Measurements from ENCODE around the gene TPPP3.

Gene TPPP3

GRCh38 chr16:67403976-67404555 lies 10.8 kb upstream of the TPPP3 start:
- DNase-seq (ENCODE audit: low read depth): no peak

- no peak for DNase-seq (ENCODE audit: low read depth)
These were observed 7.6 kb upstream of the TPPP3 start for GRCh38 chr16:67400901-67401300.

- DNase-seq (ENCODE audit: low read depth): no peak
These were observed 6.7 kb upstream of the TPPP3 start for GRCh38 chr16:67399749-67400704.

GRCh38 chr16:67399218-67399733 lies 6.0 kb upstream of the TPPP3 start:
- no peak for DNase-seq (ENCODE audit: low read depth)

GRCh38 chr16:67398546-67399217 lies 5.4 kb upstream of the TPPP3 start:
- DNase-seq (ENCODE audit: low read depth): no peak

- DNase-seq (ENCODE audit: low read depth): no peak
These were observed 4.7 kb upstream of the TPPP3 start for GRCh38 chr16:67397812-67398545.

GRCh38 chr16:67397036-67397801 lies 3.9 kb upstream of the TPPP3 start:
- no peak for DNase-seq (ENCODE audit: low read depth)

- DNase-seq (ENCODE audit: low read depth): peak; percentile 35
These were observed 3.1 kb upstream of the TPPP3 start for GRCh38 chr16:67396159-67397035.

GRCh38 chr16:67395458-67396158 lies 2.3 kb upstream of the TPPP3 start:
- no peak for DNase-seq (ENCODE audit: low read depth)

- no peak for DNase-seq (ENCODE audit: low read depth)
These were observed 1.8 kb upstream of the TPPP3 start for GRCh38 chr16:67395105-67395457.

GRCh38 chr16:67394155-67395104 lies 1.1 kb upstream of the TPPP3 start:
- DNase-seq (ENCODE audit: low read depth): no peak

GRCh38 chr16:67393788-67394154 lies 473 bp upstream of the TPPP3 start:
- no peak for DNase-seq (ENCODE audit: low read depth)

- no peak for DNase-seq (ENCODE audit: low read depth)
These were observed 818 bp downstream of the TPPP3 start for GRCh38 chr16:67392301-67393059.

GRCh38 chr16:67391424-67392300 lies 1.6 kb downstream of the TPPP3 start:
- DNase-seq (ENCODE audit: low read depth): no peak

- DNase-seq (ENCODE audit: low read depth): no peak
These were observed 2.4 kb downstream of the TPPP3 start for GRCh38 chr16:67390816-67391423.

Measured in amniotic epithelial cell (primary cell).